H1 (cell line): ENCODE results near the gene ANKRD17. TPM values are rescaled to one million over a fixed set of nuclear protein-coding genes. Genes with fewer than 3 reads are reported as not detected.

Experiments used
- ASH2L ChIP-seq: fragments of 200-600, 300-600 bp; sonication (generic); IDR thresholded peaks from one replicate; pipeline ENCODE4 v1.7.1; 2017; ENCODE audit warnings: low read length
- CBX5 ChIP-seq: fragments of 300-800, 300-1000 bp; sonication (generic); IDR thresholded peaks from 2 replicates; pipeline ENCODE4 v1.7.1; 2016; ENCODE audit warnings: antibody characterized with exemption, low read length, low read depth
- CHD2 ChIP-seq: IDR thresholded peaks from 2 replicates; pipeline ENCODE4 v1.6.1; 2012; ENCODE audit warnings: low read length, improper control_type of control experiment
- POLR2AphosphoS5 ChIP-seq: IDR thresholded peaks from 2 replicates; pipeline ENCODE4 v1.6.1; 2011; ENCODE audit warnings: low read depth, low read length
- RBBP5 ChIP-seq: IDR thresholded peaks from 2 replicates; pipeline ENCODE4 v1.7.1; 2012; ENCODE audit warnings: low read depth, mild to moderate bottlenecking, inconsistent platforms, low read length, moderate library complexity, borderline replicate concordance
- SP1 ChIP-seq: IDR thresholded peaks from 2 replicates; pipeline ENCODE4 v1.6.1; 2011; ENCODE audit warnings: low read depth, low read length
- polyA plus RNA-seq, 7 experiments: library from polyadenylated mRNA; depleted of rRNA in 3 of 7; stranded (reverse) in 5 of 7; unstranded in 2 of 7; fragments of >200 nt in 5 of 7; fragments of 200-250 nt in 2 of 7; gene quantifications; 1 replicate in 5 of 7; 2 replicates in 1 of 7; 4 replicates in 1 of 7; pipeline versions ENCODE4 v1.2.1 to v1.2.3, GENCODE V29; 2011 to 2013; ENCODE audit warnings: missing spikeins in 2 of 7, mixed read lengths in 2 of 7
- total RNA-seq: library from RNA; stranded (reverse); fragmentation: NEBNext Ultra II Directional; extraction: Animal tissue kit (Norgen Biotek cat#: 25700); gene quantifications from 2 replicates; pipeline ENCODE4 v1.2.1, GENCODE V29; 2021

Gene ANKRD17
- total and polyA plus RNA-seq, 2 of the 8 experiments (the other 6 are each of a cell fraction or from before 2014, with no cell fraction given), result 42.4 to 93.7 TPM

- TF ChIP-seq ASH2L (no peak), POLR2AphosphoS5 (no peak), CHD2 (no peak), SP1 (no peak), RBBP5 (no peak), CBX5 (no peak)
- TF ChIP-seq, all 59 proteins: peak for 0
Observed at GRCh38 chr4:73170518-73171198, 87.9 kb downstream of the ANKRD17 start (continued).
